T-cell (primary cell): Measurements from ENCODE around the gene ALDH5A1. TPM values are rescaled to one million over a fixed set of nuclear protein-coding genes. Genes with fewer than 3 reads are reported as not detected.

Experiments
- ATAC-seq, 4 experiments: fragments of 200-7000 bp in 3 of 4; fragments of 150-1000 bp in 1 of 4; cut with Tn5 transposase; replicated peaks in 1 of 4; 1 replicate in 3 of 4; 2 replicates in 1 of 4; pipeline ENCODE4 v1.10.0; 2021; ENCODE audit warnings: moderate library complexity in 3 of 4, mild to moderate bottlenecking in 2 of 4, moderate number of reproducible peaks in 1 of 4
- CTCF ChIA-PET, 2 donors: fragments of 300-600 bp; sonication (Branson Sonifier 250); formaldehyde crosslinking; loops; one replicate each; lab custom pipeline; 2022; ENCODE audit warnings: antibody characterized with exemption in 2 of 2; lab: Charles Lee
- POLR2A ChIA-PET, 2 donors: fragments of 300-600 bp; sonication (Branson Sonifier 250); formaldehyde crosslinking; loops; one replicate each; lab custom pipeline; 2022; ENCODE audit warnings: antibody characterized with exemption in 2 of 2; lab: Charles Lee
- DNase-seq, 35 experiments: peaks; one replicate each; pipeline versions ENCODE4 v3.0.0 to v3.0.0-alpha.2; 2013 to 2023
- H3K27ac ChIP-seq: one replicate; pipeline ENCODE4 v1.5.1; 2013; ENCODE audit warnings: low read length
- H3K27me3 ChIP-seq, 2 experiments: replicated peaks in 1 of 2; 1 replicate in 1 of 2; 2 replicates in 1 of 2; pipeline versions ENCODE4 v1.6.1 to v1.7.0; 2013; ENCODE audit warnings: low read length in 1 of 2, mixed read lengths in 1 of 2; ENCODE audit not compliant: control insufficient read depth in 2 of 2, insufficient read depth in 2 of 2; ENCODE audit errors: extremely low read depth in 1 of 2
- H3K36me3 ChIP-seq, 2 donors: 1 replicate in 1 of 2; 2 replicates in 1 of 2; pipeline versions ENCODE4 v1.6.1 to v1.7.0; 2013; ENCODE audit warnings: low read length in 1 of 2; ENCODE audit not compliant: control insufficient read depth in 2 of 2, insufficient read depth in 1 of 2; ENCODE audit errors: extremely low read depth in 1 of 2
- H3K4me1 ChIP-seq, 2 experiments: 1 replicate in 1 of 2; 2 replicates in 1 of 2; pipeline versions ENCODE4 v1.6.1 to v1.7.0; 2013; ENCODE audit warnings: low read length in 2 of 2, mixed read lengths in 1 of 2; ENCODE audit not compliant: insufficient read depth in 2 of 2, control insufficient read depth in 1 of 2; ENCODE audit errors: extremely low read depth in 1 of 2
- H3K4me3 ChIP-seq, 2 donors: 1 replicate in 1 of 2; 2 replicates in 1 of 2; pipeline versions ENCODE4 v1.5.1 to v1.7.0; 2013; ENCODE audit warnings: mild to moderate bottlenecking in 2 of 2, low read length in 1 of 2, moderate library complexity in 1 of 2; ENCODE audit not compliant: control insufficient read depth in 1 of 2; ENCODE audit errors: extremely low read depth in 1 of 2
- H3K9me3 ChIP-seq: 2 replicates; pipeline ENCODE4 v1.7.0; 2013
- H3K27ac Mint-ChIP-seq, 2 donors: one replicate each; pipeline ENCODE4 v1.8.0; 2020 to 2021; ENCODE audit warnings: mild to moderate bottlenecking in 2 of 2, mixed read lengths in 2 of 2
- H3K27me3 Mint-ChIP-seq, 2 donors: one replicate each; pipeline ENCODE4 v1.8.0; 2021 to 2022; ENCODE audit warnings: mixed read lengths in 2 of 2
- H3K36me3 Mint-ChIP-seq: one replicate; pipeline ENCODE4 v1.8.0; 2021; ENCODE audit warnings: mixed read lengths
- H3K4me1 Mint-ChIP-seq, 3 donors: one replicate each; pipeline ENCODE4 v1.8.0; 2020 to 2022; ENCODE audit warnings: mixed read lengths in 3 of 3, mild to moderate bottlenecking in 1 of 3
- H3K4me3 Mint-ChIP-seq, 3 donors: one replicate each; pipeline ENCODE4 v1.8.0; 2020 to 2022; ENCODE audit warnings: mild to moderate bottlenecking in 3 of 3, mixed read lengths in 3 of 3, moderate library complexity in 3 of 3
- H3K9me3 Mint-ChIP-seq, 3 donors: one replicate each; pipeline ENCODE4 v1.8.0; 2020 to 2022; ENCODE audit warnings: mixed read lengths in 3 of 3
- whole genome bisulfite sequencing: methylation state at CpG from one replicate; pipeline ENCODE4 v1.1.5; 2013; ENCODE audit warnings: missing lambda C conversion rate; ENCODE audit not compliant: insufficient coverage; 5-methylcytosine and 5-hydroxymethylcytosine counted together
- total RNA-seq, 35 experiments: library from RNA in 6 of 35; stranded (reverse) in 6 of 35; fragments of 120-200 nt in 1 of 35; gene quantifications; one replicate each; pipeline versions ENCODE4 v1.2.1 to v1.2.4 and lab custom pipeline; 2013 to 2026

The ALDH5A1 gene
- total RNA-seq, 5 donors from 2014 or later (not counting 1 experiment from before 2014, with no cell fraction given) = 4.8 to 15.2 (median 11.7) TPM

GRCh38 chr6:24558516-24558915 is 63.7 kb downstream of the ALDH5A1 start:
- Histone ChIP-seq H3K4me1 (no peaks in the 10 kb centered on the region), H3K27ac (no peak overlapping the region), H3K4me3 (no peak overlapping the region), H3K9me3 (no peaks in the 10 kb centered on the region), H3K27me3 (peaks cover 0 to 3% of the 10 kb centered on the region in 2 experiments), H3K36me3 (no peaks in the 10 kb centered on the region)
- Mint-ChIP-seq H3K27me3 (peaks cover 0 to 9% of the 10 kb centered on the region in 2 donors), H3K27ac (no peak overlapping the region), H3K4me1 (no peaks in the 10 kb centered on the region), H3K4me3 (no peak overlapping the region), H3K36me3 (no peaks in the 10 kb centered on the region), H3K9me3 (no peaks in the 10 kb centered on the region)
- ChIA-PET POLR2A (no interaction called here), CTCF (interaction anchor here in 1 of 2 donors (0.6 kb wide), 1 partner anchor 281 kb away, joined by 4 read pairs; no protein-coding TSS in a partner anchor)
- no peak for DNase-seq
- no peak for ATAC-seq

- 93% methylated on average over 8 of the region's 10 CpGs for WGBS
- ATAC-seq (no peak), DNase-seq (no peak)
- no peak overlapping the region for H3K27ac ChIP-seq
- H3K4me1 ChIP-seq = no peaks in the 10 kb centered on the region
- no peaks in the 10 kb centered on the region for H3K36me3 Mint-ChIP-seq
- peaks cover 0 to 4% of the 10 kb centered on the region in 2 donors for H3K27me3 Mint-ChIP-seq
- H3K9me3 ChIP-seq = no peaks in the 10 kb centered on the region
- H3K36me3 ChIP-seq = no peaks in the 10 kb centered on the region
- no peak overlapping the region for H3K27ac Mint-ChIP-seq
- H3K4me3 Mint-ChIP-seq = no peak overlapping the region
- CTCF ChIA-PET = interaction anchor here in 1 of 2 donors (1.0 kb wide), 1 partner anchor 13 kb away, joined by 3 read pairs; no protein-coding TSS in a partner anchor
- H3K4me1 Mint-ChIP-seq = no peaks in the 10 kb centered on the region
- no peaks in the 10 kb centered on the region for H3K9me3 Mint-ChIP-seq
- POLR2A ChIA-PET = no interaction called here
- H3K4me3 ChIP-seq = no peak overlapping the region
- H3K27me3 ChIP-seq = peaks cover 0 to 10% of the 10 kb centered on the region in 2 experiments
Observed at GRCh38 chr6:24564081-24564480, 69.3 kb downstream of the ALDH5A1 start.

GRCh38 chr6:24565196-24565595 is 70.4 kb downstream of the ALDH5A1 start:
- H3K4me1 ChIP-seq = no peaks in the 10 kb centered on the region
- no peaks in the 10 kb centered on the region for H3K36me3 ChIP-seq
- H3K27ac Mint-ChIP-seq = no peak overlapping the region
- no CpG with 5 or more reads among the region's 9 CpGs for WGBS
- peaks cover 0 to 10% of the 10 kb centered on the region in 2 experiments for H3K27me3 ChIP-seq
- H3K27ac ChIP-seq = no peak overlapping the region
- H3K4me3 ChIP-seq = no peak overlapping the region
- ChIA-PET CTCF (interaction anchor here (0.6 to 1.0 kb wide), 2 partner anchors 17 to 41 kb away, joined by 3 to 5 read pairs; no protein-coding TSS in a partner anchor), POLR2A (interaction anchor here (0.6 to 0.7 kb wide), 2 partner anchors 90 to 226 kb away, joined by 3 to 13 read pairs; no protein-coding TSS in a partner anchor)
- peaks cover 0 to 4% of the 10 kb centered on the region in 2 donors for H3K27me3 Mint-ChIP-seq
- no peak for ATAC-seq
- DNase-seq = no peak
- H3K9me3 ChIP-seq = no peaks in the 10 kb centered on the region
- no peak overlapping the region for H3K4me3 Mint-ChIP-seq
- H3K36me3 Mint-ChIP-seq = no peaks in the 10 kb centered on the region
- H3K9me3 Mint-ChIP-seq = no peaks in the 10 kb centered on the region
- H3K4me1 Mint-ChIP-seq = peaks cover 0 to 1% (median 0%) of the 10 kb centered on the region in 3 donors

- Histone ChIP-seq H3K4me1 (no peaks in the 10 kb centered on the region), H3K27me3 (peaks cover 0 to 10% of the 10 kb centered on the region in 2 experiments), H3K4me3 (no peak overlapping the region), H3K36me3 (no peaks in the 10 kb centered on the region), H3K27ac (no peak overlapping the region), H3K9me3 (no peaks in the 10 kb centered on the region)
- no peaks in the 10 kb centered on the region for H3K9me3 Mint-ChIP-seq
- POLR2A ChIA-PET = no interaction called here
- H3K4me3 Mint-ChIP-seq = no peak overlapping the region
- H3K4me1 Mint-ChIP-seq = peaks cover 0 to 5% (median 0%) of the 10 kb centered on the region in 3 donors
- no peak for ATAC-seq
- peaks cover 0 to 4% of the 10 kb centered on the region in 2 donors for H3K27me3 Mint-ChIP-seq
- DNase-seq = no peak
- CTCF ChIA-PET = interaction anchor here in 1 of 2 donors (0.6 kb wide), 1 partner anchor 42 kb away, joined by 5 read pairs; no protein-coding TSS in a partner anchor
- H3K27ac Mint-ChIP-seq = no peak overlapping the region
- WGBS = no CpG with 5 or more reads among the region's 5 CpGs
- H3K36me3 Mint-ChIP-seq = no peaks in the 10 kb centered on the region
Observed at GRCh38 chr6:24566020-24566767, 71.4 kb downstream of the ALDH5A1 start.

GRCh38 chr6:24568683-24569082 is 73.9 kb downstream of the ALDH5A1 start:
- Mint-ChIP-seq H3K9me3 (no peaks in the 10 kb centered on the region), H3K27me3 (peaks cover 1 to 4% of the 10 kb centered on the region in 2 donors), H3K4me3 (no peak overlapping the region), H3K27ac (no peak overlapping the region), H3K4me1 (peaks cover 0 to 5% (median 0%) of the 10 kb centered on the region in 3 donors), H3K36me3 (no peaks in the 10 kb centered on the region)
- H3K4me3 ChIP-seq = no peak overlapping the region
- peaks cover 0 to 9% of the 10 kb centered on the region in 2 experiments for H3K27me3 ChIP-seq
- H3K4me1 ChIP-seq = no peaks in the 10 kb centered on the region
- POLR2A ChIA-PET = interaction anchor here in 1 of 2 donors (0.6 kb wide), 1 partner anchor 46 kb away, joined by 3 read pairs; no protein-coding TSS in a partner anchor
- H3K36me3 ChIP-seq = no peaks in the 10 kb centered on the region
- H3K9me3 ChIP-seq = no peaks in the 10 kb centered on the region
- CTCF ChIA-PET = interaction anchor here in 1 of 2 donors (1.4 kb wide), 1 partner anchor 12 kb away, joined by 9 read pairs; no protein-coding TSS in a partner anchor
- DNase-seq = no peak
- 73% methylated on average over 2 of the region's 4 CpGs for WGBS
- ATAC-seq = no peak
- H3K27ac ChIP-seq = no peak overlapping the region

- H3K4me1 Mint-ChIP-seq = peaks cover 0 to 5% (median 0%) of the 10 kb centered on the region in 3 donors
- Histone ChIP-seq H3K27ac (no peak overlapping the region), H3K4me1 (no peaks in the 10 kb centered on the region), H3K4me3 (no peak overlapping the region), H3K36me3 (no peaks in the 10 kb centered on the region), H3K27me3 (peaks cover 0 to 4% of the 10 kb centered on the region in 2 experiments), H3K9me3 (no peaks in the 10 kb centered on the region)
- H3K9me3 Mint-ChIP-seq = no peaks in the 10 kb centered on the region
- WGBS = 98% methylated on average over 4 of the region's 5 CpGs
- ATAC-seq = no peak
- no peak overlapping the region for H3K4me3 Mint-ChIP-seq
- H3K27me3 Mint-ChIP-seq = peaks cover 1 to 4% of the 10 kb centered on the region in 2 donors
- ChIA-PET POLR2A (interaction anchor here (0.6 kb wide), 2 partner anchors 11 to 1076 kb away, joined by 3 to 4 read pairs; no protein-coding TSS in a partner anchor), CTCF (interaction anchor here (0.5 to 1.4 kb wide), 3 partner anchors 11 to 289 kb away, joined by 5 to 10 read pairs (median 9); no protein-coding TSS in a partner anchor)
- no peaks in the 10 kb centered on the region for H3K36me3 Mint-ChIP-seq
- no peak overlapping the region for H3K27ac Mint-ChIP-seq
- no peak for DNase-seq
Observed at GRCh38 chr6:24569811-24570210, 75.0 kb downstream of the ALDH5A1 start.
